ENCODE results near the gene UBE2D3. TPM values are rescaled to one million over a fixed set of nuclear protein-coding genes. Genes with fewer than 3 reads are reported as not detected.

Gene UBE2D3
- 254 and 338 TPM in 2 replicates for polyA plus RNA-seq (2011; rRNA removed)
- polyA plus RNA-seq (2012; cell fraction: cytosol; rRNA removed), result 194 and 198 TPM in 2 replicates
- polyA plus RNA-seq (2012; cell fraction: nucleus; rRNA removed), result 122 and 144 TPM in 2 replicates
- polyA plus RNA-seq (2017; fragmentation: RNase III; extraction: RNeasy Plus Mini Kit Qiagen cat#74134 plus additional on column Dnase treatment), result 181 to 198 TPM (median 186 TPM) in 3 replicates
- 148 and 152 TPM in 2 replicates for polyA minus RNA-seq (2011; rRNA and poly(A)+ RNA removed)

DNA sequence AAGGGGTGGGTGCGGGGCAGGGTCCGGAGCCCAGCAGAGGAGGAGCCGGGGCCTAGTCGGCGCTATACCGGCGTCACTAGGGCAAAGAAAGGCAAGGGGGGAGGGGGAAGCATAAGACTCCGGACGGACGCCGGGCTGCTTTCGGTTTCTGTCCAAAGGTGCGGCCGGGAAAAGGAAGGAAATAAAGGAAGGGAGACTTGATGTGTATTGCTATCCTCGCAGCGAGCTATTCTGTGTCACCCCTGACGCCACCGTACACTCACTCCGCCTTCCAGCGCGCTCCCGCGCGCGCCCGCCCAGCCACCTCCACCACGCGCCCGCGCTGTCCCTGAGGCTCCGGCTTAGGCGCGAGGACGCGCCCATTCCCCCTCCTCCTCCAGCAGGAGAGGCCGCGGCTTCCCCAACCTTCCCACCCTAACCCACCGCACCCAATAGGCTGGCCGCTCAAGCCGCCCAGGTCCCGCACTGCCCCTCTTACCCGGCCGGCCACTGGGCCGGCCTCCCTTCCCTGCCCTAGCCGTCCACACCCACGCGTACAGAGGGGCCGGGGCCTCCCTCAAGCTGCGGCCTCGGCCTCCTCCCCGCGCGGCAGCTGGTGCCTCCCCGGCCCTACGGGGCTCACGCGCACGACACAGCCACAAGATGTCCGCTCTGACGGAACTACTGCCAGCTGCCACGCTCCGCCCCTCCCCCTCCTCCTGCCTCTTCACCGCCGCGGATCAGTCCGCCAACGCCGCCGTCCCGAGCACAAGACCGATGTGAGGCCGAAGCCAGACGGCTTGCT lies at the start of gene UBE2D3:
UBE2D3 (minus strand) TSS at position 662 of the 784 bp plus-strand sequence. CDS start 1,043 bp downstream, outside the sequence.
- peaks cover 32% of the 10 kb centered on the region for H3K4me1 ChIP-seq
- H3K27ac ChIP-seq, result peak within 1 kb of the TSS; percentile 100
- ChIA-PET POLR2A (interaction anchor here (0.8 to 3.5 kb wide), 21 partner anchors 8 to 397 kb away, joined by 3 to 78 read pairs (median 5); partner anchors contain the start of genes CISD2, MANBA and SLC9B2), CTCF (interaction anchor here (1.3 to 2.6 kb wide), 5 partner anchors 24 to 208 kb away, joined by 3 to 7 read pairs (median 6); no protein-coding TSS in a partner anchor)
- H3K9me3 ChIP-seq, result no peaks in the 10 kb centered on the region
- FAIRE-seq, result no peak
- WGBS (ENCODE audit: missing lambda C conversion rate), result 2% methylated on average over 17 of the region's 73 CpGs
- H3K4me2 ChIP-seq, result peak within 1 kb of the TSS; percentile 91
- peak within 1 kb of the TSS; percentile 95 for H3K4me3 ChIP-seq
- peak; percentile 68 to 73 for ATAC-seq
- peak; percentile 24 to 97 for DNase-seq (ENCODE audit: low read depth in 1 of 2, low spot score in 1 of 2)
- peak; percentile 38; the same call in 1 of the 2 replicates for TF ChIP-seq HOXB5 (CRISPR knock-in tag; IDR thresholded peaks at IDR 0.05)
- TF ChIP-seq, protein P1, sequence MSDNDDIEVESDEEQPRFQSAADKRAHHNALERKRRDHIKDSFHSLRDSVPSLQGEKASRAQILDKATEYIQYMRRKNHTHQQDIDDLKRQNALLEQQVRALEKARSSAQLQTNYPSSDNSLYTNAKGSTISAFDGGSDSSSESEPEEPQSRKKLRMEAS (IDR thresholded peaks at IDR 0.05), result peak; percentile 92
- TF ChIP-seq GATA3 (IDR thresholded peaks at IDR 0.05; ENCODE audit: borderline replicate concordance), result no peak
- no peak for TF ChIP-seq CBX2 (IDR thresholded peaks at IDR 0.05; ENCODE audit: borderline replicate concordance, low read depth)
- TF ChIP-seq, protein P2, sequence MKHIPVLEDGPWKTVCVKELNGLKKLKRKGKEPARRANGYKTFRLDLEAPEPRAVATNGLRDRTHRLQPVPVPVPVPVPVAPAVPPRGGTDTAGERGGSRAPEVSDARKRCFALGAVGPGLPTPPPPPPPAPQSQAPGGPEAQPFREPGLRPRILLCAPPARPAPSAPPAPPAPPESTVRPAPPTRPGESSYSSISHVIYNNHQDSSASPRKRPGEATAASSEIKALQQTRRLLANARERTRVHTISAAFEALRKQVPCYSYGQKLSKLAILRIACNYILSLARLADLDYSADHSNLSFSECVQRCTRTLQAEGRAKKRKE (CRISPR knock-in tag; IDR thresholded peaks at IDR 0.05; ENCODE audit: low read depth), result no peak
- no peak for TF ChIP-seq NR3C1 (IDR thresholded peaks at IDR 0.05)
- no peak for TF ChIP-seq JUNB (IDR thresholded peaks at IDR 0.05)
- peak; percentile 74 for TF ChIP-seq POLR2A (IDR thresholded peaks at IDR 0.05; ENCODE audit: low read length)
- TF ChIP-seq CBX8 (IDR thresholded peaks at IDR 0.05), result no peak
- TF ChIP-seq FOXS1 (CRISPR knock-in tag; IDR thresholded peaks at IDR 0.05), result no peak
- no peak for TF ChIP-seq ZSCAN20 (CRISPR knock-in tag; IDR thresholded peaks at IDR 0.05)
- TF ChIP-seq RFX5 (IDR thresholded peaks at IDR 0.05), result no peak
- TF ChIP-seq TP53 (CRISPR knock-in tag; IDR thresholded peaks at IDR 0.05), result no peak
- TF ChIP-seq, protein P3, sequence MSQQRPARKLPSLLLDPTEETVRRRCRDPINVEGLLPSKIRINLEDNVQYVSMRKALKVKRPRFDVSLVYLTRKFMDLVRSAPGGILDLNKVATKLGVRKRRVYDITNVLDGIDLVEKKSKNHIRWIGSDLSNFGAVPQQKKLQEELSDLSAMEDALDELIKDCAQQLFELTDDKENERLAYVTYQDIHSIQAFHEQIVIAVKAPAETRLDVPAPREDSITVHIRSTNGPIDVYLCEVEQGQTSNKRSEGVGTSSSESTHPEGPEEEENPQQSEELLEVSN (IDR thresholded peaks at IDR 0.05; ENCODE audit: borderline replicate concordance, low read depth), result no peak; the same call in 1 of the 2 replicates
- TF ChIP-seq NPAS2 (CRISPR knock-in tag; IDR thresholded peaks at IDR 0.05; ENCODE audit: borderline replicate concordance), result no peak
- no peak for TF ChIP-seq CHD4 (IDR thresholded peaks at IDR 0.05; ENCODE audit: borderline replicate concordance)
- no peak for TF ChIP-seq ZNF302 (CRISPR knock-in tag; IDR thresholded peaks at IDR 0.05)
- no peak for TF ChIP-seq EHF (CRISPR knock-in tag; IDR thresholded peaks at IDR 0.05)
- TF ChIP-seq HEYL (CRISPR knock-in tag; IDR thresholded peaks at IDR 0.05), result no peak
- no peak for TF ChIP-seq RNF2 (IDR thresholded peaks at IDR 0.05; ENCODE audit: borderline replicate concordance, low read depth)
- TF ChIP-seq, protein P4, sequence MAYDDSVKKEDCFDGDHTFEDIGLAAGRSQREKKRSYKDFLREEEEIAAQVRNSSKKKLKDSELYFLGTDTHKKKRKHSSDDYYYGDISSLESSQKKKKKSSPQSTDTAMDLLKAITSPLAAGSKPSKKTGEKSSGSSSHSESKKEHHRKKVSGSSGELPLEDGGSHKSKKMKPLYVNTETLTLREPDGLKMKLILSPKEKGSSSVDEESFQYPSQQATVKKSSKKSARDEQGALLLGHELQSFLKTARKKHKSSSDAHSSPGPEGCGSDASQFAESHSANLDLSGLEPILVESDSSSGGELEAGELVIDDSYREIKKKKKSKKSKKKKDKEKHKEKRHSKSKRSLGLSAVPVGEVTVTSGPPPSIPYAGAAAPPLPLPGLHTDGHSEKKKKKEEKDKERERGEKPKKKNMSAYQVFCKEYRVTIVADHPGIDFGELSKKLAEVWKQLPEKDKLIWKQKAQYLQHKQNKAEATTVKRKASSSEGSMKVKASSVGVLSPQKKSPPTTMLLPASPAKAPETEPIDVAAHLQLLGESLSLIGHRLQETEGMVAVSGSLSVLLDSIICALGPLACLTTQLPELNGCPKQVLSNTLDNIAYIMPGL (CRISPR knock-in tag; IDR thresholded peaks at IDR 0.05; ENCODE audit: borderline replicate concordance), result peak; percentile 21; the same call in 1 of the 2 replicates
- TF ChIP-seq MYC (IDR thresholded peaks at IDR 0.05; ENCODE audit: borderline replicate concordance, low read length), result peak; percentile 83; the same call in 1 of the 2 replicates
- TF ChIP-seq SMC3 (IDR thresholded peaks at IDR 0.05), result no peak
- TF ChIP-seq, protein P5, sequence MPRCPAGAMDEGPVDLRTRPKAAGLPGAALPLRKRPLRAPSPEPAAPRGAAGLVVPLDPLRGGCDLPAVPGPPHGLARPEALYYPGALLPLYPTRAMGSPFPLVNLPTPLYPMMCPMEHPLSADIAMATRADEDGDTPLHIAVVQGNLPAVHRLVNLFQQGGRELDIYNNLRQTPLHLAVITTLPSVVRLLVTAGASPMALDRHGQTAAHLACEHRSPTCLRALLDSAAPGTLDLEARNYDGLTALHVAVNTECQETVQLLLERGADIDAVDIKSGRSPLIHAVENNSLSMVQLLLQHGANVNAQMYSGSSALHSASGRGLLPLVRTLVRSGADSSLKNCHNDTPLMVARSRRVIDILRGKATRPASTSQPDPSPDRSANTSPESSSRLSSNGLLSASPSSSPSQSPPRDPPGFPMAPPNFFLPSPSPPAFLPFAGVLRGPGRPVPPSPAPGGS (IDR thresholded peaks at IDR 0.05), result 0 out of 3 replicates have a peak, but pooled peaks have one; percentile 15
- no peak for TF ChIP-seq MAFK (IDR thresholded peaks at IDR 0.05; ENCODE audit: partially characterized antibody)
- no peak for TF ChIP-seq ZFP36 (IDR thresholded peaks at IDR 0.05; ENCODE audit: borderline replicate concordance, partially characterized antibody)
- TF ChIP-seq PHF8 (IDR thresholded peaks at IDR 0.05; ENCODE audit: borderline replicate concordance, low read depth), result peak; percentile 83
- TF ChIP-seq, protein P6, sequence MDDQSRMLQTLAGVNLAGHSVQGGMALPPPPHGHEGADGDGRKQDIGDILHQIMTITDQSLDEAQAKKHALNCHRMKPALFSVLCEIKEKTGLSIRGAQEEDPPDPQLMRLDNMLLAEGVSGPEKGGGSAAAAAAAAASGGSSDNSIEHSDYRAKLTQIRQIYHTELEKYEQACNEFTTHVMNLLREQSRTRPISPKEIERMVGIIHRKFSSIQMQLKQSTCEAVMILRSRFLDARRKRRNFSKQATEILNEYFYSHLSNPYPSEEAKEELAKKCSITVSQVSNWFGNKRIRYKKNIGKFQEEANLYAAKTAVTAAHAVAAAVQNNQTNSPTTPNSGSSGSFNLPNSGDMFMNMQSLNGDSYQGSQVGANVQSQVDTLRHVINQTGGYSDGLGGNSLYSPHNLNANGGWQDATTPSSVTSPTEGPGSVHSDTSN (IDR thresholded peaks at IDR 0.05), result peak; percentile 83
- TF ChIP-seq EHMT2 (IDR thresholded peaks at IDR 0.05; ENCODE audit: low read depth), result no peak
- TF ChIP-seq, protein P7, sequence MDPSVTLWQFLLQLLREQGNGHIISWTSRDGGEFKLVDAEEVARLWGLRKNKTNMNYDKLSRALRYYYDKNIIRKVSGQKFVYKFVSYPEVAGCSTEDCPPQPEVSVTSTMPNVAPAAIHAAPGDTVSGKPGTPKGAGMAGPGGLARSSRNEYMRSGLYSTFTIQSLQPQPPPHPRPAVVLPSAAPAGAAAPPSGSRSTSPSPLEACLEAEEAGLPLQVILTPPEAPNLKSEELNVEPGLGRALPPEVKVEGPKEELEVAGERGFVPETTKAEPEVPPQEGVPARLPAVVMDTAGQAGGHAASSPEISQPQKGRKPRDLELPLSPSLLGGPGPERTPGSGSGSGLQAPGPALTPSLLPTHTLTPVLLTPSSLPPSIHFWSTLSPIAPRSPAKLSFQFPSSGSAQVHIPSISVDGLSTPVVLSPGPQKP (IDR thresholded peaks at IDR 0.05; ENCODE audit: low read depth, low read length), result no peak
- TF ChIP-seq POLR2AphosphoS2 (conservative IDR thresholded peaks at IDR 0.05; ENCODE audit: low read length), result no peak
- no peak for TF ChIP-seq RARB (CRISPR knock-in tag; IDR thresholded peaks at IDR 0.05)
- TF ChIP-seq ZC3H11A (IDR thresholded peaks at IDR 0.05), result no peak
- TF ChIP-seq KDM1A (IDR thresholded peaks at IDR 0.05; ENCODE audit: low read depth), result no peak

Measured in A549 (cell line).